Upper lobe of left lung (tissue), 6 donors: Measurements from ENCODE around the gene MT1B. TPM values are rescaled to one million over a fixed set of nuclear protein-coding genes. Genes with fewer than 3 reads are reported as not detected.

ENCODE experiments used
- ATAC-seq, 2 donors: fragments of 200-7000 bp; cut with Tn5 transposase; one replicate each; pipeline ENCODE4 v1.9.1; 2022; ENCODE audit warnings: mild to moderate bottlenecking in 2 of 2, moderate library complexity in 2 of 2; ENCODE audit not compliant: low FRiP score in 2 of 2
- DNase-seq, 2 donors: peaks; one replicate each; pipeline ENCODE4 v3.0.0-alpha.2; 2019 to 2020
- H3K27ac ChIP-seq, 4 donors: fragments of 200-600 bp; sonication (generic); one replicate each; pipeline ENCODE4 v1.5.1; 2016 to 2019
- H3K27me3 ChIP-seq, 4 donors: fragments of 200-600 bp; sonication (generic); one replicate each; pipeline ENCODE4 v1.5.1; 2017 to 2019
- H3K36me3 ChIP-seq, 4 donors: fragments of 200-600 bp; sonication (generic); one replicate each; pipeline ENCODE4 v1.5.1; 2016 to 2019
- H3K4me1 ChIP-seq, 4 donors: fragments of 200-600 bp; sonication (generic); one replicate each; pipeline ENCODE4 v1.5.1; 2018 to 2019
- H3K4me3 ChIP-seq, 4 donors: fragments of 200-600 bp; sonication (generic); one replicate each; pipeline ENCODE4 v1.5.1; 2017 to 2019; ENCODE audit warnings: mild to moderate bottlenecking in 2 of 4, moderate library complexity in 1 of 4
- H3K9me3 ChIP-seq, 4 donors: fragments of 200-600 bp; sonication (generic); one replicate each; pipeline ENCODE4 v1.5.1; 2018 to 2019
- EP300 ChIP-seq, 4 donors: sonication (generic); formaldehyde crosslinking; IDR thresholded peaks; one replicate each; pipeline ENCODE4 v1.5.1; 2017; ENCODE audit warnings: antibody characterized with exemption in 4 of 4, control low read depth in 2 of 4
- POLR2A ChIP-seq, 4 donors: fragments of 450-650 bp; IDR thresholded peaks; one replicate each; pipeline ENCODE4 v1.5.1; 2016 to 2017; ENCODE audit warnings: antibody characterized with exemption in 4 of 4, mild to moderate bottlenecking in 2 of 4
- WGBS, 2 donors: methylation state at CpG; one replicate each; pipeline ENCODE4 v1.1.5; 2017 to 2018; 5-methylcytosine and 5-hydroxymethylcytosine counted together
- total RNA-seq, 6 donors: library from RNA; depleted of rRNA in 4 of 6; stranded (reverse); fragments of >200 nt in 4 of 6; gene quantifications; one replicate each; pipeline versions ENCODE4 v1.1.0 to v1.2.1, GENCODE V29; 2016 to 2021
- TF ChIP-seq, protein P1 (sequence below), 6 experiments: fragments of 450-650 bp in 4 of 6; fragments of 200-600 bp in 2 of 6; sonication (generic) in 2 of 6; IDR thresholded peaks; one replicate each; pipeline ENCODE4 v1.5.1; 2016 to 2019; ENCODE audit warnings: antibody characterized with exemption in 6 of 6
- donor health status: DM: no; HTN: no; CAD: no; lungs with moderate emphysema.
- donor health status: DM: no; HTN: yes; CAD: no; lungs with severe emphysema.

MT1B gene
- total RNA-seq, 6 donors from 2014 or later, result not detected

DNA sequence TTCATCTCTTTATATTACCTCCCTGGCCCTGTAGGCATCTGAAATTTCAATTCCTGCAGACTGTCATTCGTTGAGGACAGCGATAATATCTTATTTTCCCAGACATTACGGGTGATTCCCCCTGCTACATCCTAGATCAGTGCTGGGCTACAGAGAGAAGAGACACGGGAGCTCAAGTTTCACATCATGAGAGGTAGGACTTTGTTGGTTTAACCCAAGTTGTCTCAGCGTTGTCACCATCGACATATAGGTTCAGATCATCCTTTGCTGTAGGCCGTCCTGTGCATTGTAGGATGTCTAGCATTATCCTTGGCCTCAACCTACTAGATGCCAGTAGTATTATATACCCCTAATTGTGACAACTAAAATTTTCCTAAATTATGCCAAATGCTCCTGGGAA is 49.8 kb downstream of the MT1B start:
- ATAC-seq (no peak), DNase-seq (no peak)
- Histone ChIP-seq H3K27ac (no peak overlapping the region), H3K9me3 (no peaks in the 10 kb centered on the region), H3K4me1 (peaks cover 3 to 9% (median 6%) of the 10 kb centered on the region in 4 donors), H3K27me3 (no peaks in the 10 kb centered on the region), H3K36me3 (no peaks in the 10 kb centered on the region), H3K4me3 (no peak overlapping the region)
- no peak for TF ChIP-seq EP300 (IDR thresholded peaks at IDR 0.05)
- TF ChIP-seq, protein P1, sequence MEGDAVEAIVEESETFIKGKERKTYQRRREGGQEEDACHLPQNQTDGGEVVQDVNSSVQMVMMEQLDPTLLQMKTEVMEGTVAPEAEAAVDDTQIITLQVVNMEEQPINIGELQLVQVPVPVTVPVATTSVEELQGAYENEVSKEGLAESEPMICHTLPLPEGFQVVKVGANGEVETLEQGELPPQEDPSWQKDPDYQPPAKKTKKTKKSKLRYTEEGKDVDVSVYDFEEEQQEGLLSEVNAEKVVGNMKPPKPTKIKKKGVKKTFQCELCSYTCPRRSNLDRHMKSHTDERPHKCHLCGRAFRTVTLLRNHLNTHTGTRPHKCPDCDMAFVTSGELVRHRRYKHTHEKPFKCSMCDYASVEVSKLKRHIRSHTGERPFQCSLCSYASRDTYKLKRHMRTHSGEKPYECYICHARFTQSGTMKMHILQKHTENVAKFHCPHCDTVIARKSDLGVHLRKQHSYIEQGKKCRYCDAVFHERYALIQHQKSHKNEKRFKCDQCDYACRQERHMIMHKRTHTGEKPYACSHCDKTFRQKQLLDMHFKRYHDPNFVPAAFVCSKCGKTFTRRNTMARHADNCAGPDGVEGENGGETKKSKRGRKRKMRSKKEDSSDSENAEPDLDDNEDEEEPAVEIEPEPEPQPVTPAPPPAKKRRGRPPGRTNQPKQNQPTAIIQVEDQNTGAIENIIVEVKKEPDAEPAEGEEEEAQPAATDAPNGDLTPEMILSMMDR (IDR thresholded peaks at IDR 0.05), result no peak
- TF ChIP-seq POLR2A (IDR thresholded peaks at IDR 0.05), result no peak
- WGBS, 2 donors, result 85 to 86% methylated on average over 7 of the region's 7 CpGs

Other genes starting within 250 kb of the MT1B start
- 100 to 1,000 TPM in 3 of 6 donors, 10 to 100 TPM in 3; 67.1 to 344 (median 98.0) TPM for gene AMFR, start 226.3 kb upstream of the MT1B start, total RNA-seq
- 10 to 100 TPM; 28.3 to 88.2 (median 51.7) TPM for gene NUDT21, start 200.6 kb upstream of the MT1B start, total RNA-seq
- 10 to 100 TPM; 19.8 to 72.3 (median 29.7) TPM for gene OGFOD1, start 200.3 kb upstream of the MT1B start, total RNA-seq
- 100 to 1,000 TPM in 1 of 6 donors, 10 to 100 TPM in 5; 27.5 to 188 (median 35.4) TPM for gene BBS2, start 131.9 kb upstream of the MT1B start, total RNA-seq
- gene MT4, start 86.8 kb upstream of the MT1B start, total RNA-seq, result not detected
- gene MT3, start 62.4 kb upstream of the MT1B start, total RNA-seq, result 1 to 10 TPM in 2 of 6 donors, not detected in 4; 1.4 to 1.5 TPM
- gene MT2A, start 43.3 kb upstream of the MT1B start, total RNA-seq, result 100 to 1,000 TPM; 137 to 552 (median 338) TPM
- gene MT1E, start 26.1 kb upstream of the MT1B start, total RNA-seq, result 100 to 1,000 TPM in 5 of 6 donors, 10 to 100 TPM in 1; 72.3 to 546 (median 187) TPM
- 100 to 1,000 TPM in 1 of 6 donors, 10 to 100 TPM in 4, 1 to 10 TPM in 1; 8.4 to 194 (median 37.0) TPM for gene MT1M, start 19.2 kb upstream of the MT1B start, total RNA-seq
- gene MT1A, start 13.2 kb upstream of the MT1B start, total RNA-seq, result 10 to 100 TPM in 4 of 6 donors, 1 to 10 TPM in 1, not detected in 1; 5.4 to 59.1 (median 13.4) TPM
- 10 to 100 TPM in 2 of 6 donors, 1 to 10 TPM in 4; 4.7 to 21.0 (median 8.6) TPM for gene MT1F, start 6.1 kb downstream of the MT1B start, total RNA-seq
- 10 to 100 TPM in 4 of 6 donors, 1 to 10 TPM in 1, not detected in 1; 4.5 to 93.0 (median 14.0) TPM for gene MT1G, start 16.2 kb downstream of the MT1B start, total RNA-seq
- 1 to 10 TPM in 2 of 6 donors, not detected in 4; 2.9 to 9.3 TPM for gene MT1H, start 17.9 kb downstream of the MT1B start, total RNA-seq
- 100 to 1,000 TPM in 4 of 6 donors, 10 to 100 TPM in 2; 77.5 to 552 (median 151) TPM for gene MT1X, start 30.6 kb downstream of the MT1B start, total RNA-seq
- 10 to 100 TPM; 30.9 to 57.3 (median 45.3) TPM for gene NUP93, start 78.2 kb downstream of the MT1B start, total RNA-seq
- gene SLC12A3, start 213.3 kb downstream of the MT1B start, total RNA-seq, result under 1 TPM in 2 of 6 donors, not detected in 4; 0.06 to 0.61 TPM